GM21576 (cell line): ENCODE measurements around the gene RUSF1.
"Not testable (repeated sequence)": the region's sequence is repeated elsewhere in the genome, so short reads cannot be mapped to it uniquely, and the experiment has no call there.

Experiments
- ATAC-seq: cut with Tn5 transposase; IDR thresholded peaks from one replicate; pipeline ENCODE4 v1.9.1; 2021; ENCODE audit warnings: mild to moderate bottlenecking, moderate library complexity; ENCODE audit not compliant: unreplicated experiment

Gene RUSF1

GRCh38 chr16:31519759-31520431 is 11.7 kb upstream of the RUSF1 start:
- no peak for ATAC-seq

DNA sequence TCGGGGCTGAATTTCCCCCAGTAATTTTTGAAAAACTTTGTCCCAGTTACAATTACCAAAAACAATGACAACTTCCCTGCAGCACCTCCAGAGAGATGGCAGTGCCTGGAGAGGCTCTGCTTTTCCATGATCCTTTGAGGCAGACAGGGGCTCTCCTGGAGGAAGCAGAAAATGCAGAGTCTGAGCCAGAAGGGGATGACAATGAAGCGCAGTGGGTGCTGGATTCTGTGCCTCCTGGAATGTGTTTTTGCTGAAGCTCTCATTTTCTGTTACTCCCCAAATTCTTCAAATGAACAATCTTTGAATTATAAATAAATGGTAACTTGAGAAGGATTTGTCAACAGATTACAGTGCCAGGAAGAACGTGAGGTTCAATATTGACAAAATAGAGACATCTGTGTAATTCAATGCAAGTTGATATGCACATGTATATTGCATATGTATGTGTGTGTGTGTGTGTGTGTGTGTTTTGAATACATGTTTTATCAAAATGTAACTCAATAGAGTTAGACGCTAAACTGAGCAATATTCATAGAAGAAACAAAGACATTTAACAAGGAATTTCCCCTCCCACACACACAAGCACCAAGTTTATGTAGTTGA is 9.7 kb upstream of the RUSF1 start:
- ATAC-seq: no peak

- no peak for ATAC-seq
Observed at GRCh38 chr16:31513884-31514283, 5.7 kb upstream of the RUSF1 start.

- ATAC-seq: no peak
Observed at GRCh38 chr16:31513126-31513525, 4.9 kb upstream of the RUSF1 start.

- no peak for ATAC-seq
Observed at GRCh38 chr16:31508706-31509195, 560 bp upstream of the RUSF1 start.

DNA sequence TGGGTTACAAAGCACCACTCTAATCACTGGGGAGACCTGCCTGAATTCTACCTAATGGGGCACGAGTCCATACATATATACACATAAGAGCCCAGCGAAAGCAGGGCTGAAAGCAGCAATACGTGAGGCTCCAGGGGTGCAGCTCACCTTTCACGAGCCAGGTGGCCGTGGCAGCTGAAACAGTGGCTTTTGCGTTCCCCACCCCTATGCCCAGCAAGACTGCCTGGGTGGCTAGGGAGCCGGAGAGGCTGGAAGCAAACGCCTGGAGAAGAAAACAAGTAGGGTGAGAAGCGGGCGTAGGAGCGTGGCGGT is 618 bp downstream of the RUSF1 start:
- peak; percentile 3 for ATAC-seq

GRCh38 chr16:31505483-31505882 is 2.7 kb downstream of the RUSF1 start:
- peak; percentile 49 for ATAC-seq

GRCh38 chr16:31504159-31504558 is 4.0 kb downstream of the RUSF1 start:
- ATAC-seq: no peak

- not testable (repeated sequence) for ATAC-seq
Observed at GRCh38 chr16:31503555-31503954, 4.6 kb downstream of the RUSF1 start.

DNA sequence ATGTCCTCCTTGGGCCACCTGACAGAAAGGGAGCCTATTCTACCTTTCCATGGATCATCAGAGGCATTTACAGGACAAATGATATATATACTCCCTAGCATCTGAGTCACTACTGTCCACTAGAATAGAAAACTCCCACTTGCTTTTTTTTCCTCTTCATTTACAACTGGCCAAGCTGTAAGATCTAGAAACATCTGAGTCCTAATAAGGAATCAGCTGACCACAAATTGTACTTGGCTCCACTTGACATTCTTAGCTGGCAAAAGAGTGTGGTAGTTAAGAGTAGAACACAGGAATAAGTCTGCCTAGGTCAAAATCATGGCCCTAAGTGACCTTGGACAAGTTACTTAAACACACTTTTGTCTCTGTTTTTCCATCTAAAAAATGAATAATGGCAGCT is 5.2 kb downstream of the RUSF1 start:
- ATAC-seq: no peak

GRCh38 chr16:31501966-31502348 is 6.2 kb downstream of the RUSF1 start:
- no peak for ATAC-seq

DNA sequence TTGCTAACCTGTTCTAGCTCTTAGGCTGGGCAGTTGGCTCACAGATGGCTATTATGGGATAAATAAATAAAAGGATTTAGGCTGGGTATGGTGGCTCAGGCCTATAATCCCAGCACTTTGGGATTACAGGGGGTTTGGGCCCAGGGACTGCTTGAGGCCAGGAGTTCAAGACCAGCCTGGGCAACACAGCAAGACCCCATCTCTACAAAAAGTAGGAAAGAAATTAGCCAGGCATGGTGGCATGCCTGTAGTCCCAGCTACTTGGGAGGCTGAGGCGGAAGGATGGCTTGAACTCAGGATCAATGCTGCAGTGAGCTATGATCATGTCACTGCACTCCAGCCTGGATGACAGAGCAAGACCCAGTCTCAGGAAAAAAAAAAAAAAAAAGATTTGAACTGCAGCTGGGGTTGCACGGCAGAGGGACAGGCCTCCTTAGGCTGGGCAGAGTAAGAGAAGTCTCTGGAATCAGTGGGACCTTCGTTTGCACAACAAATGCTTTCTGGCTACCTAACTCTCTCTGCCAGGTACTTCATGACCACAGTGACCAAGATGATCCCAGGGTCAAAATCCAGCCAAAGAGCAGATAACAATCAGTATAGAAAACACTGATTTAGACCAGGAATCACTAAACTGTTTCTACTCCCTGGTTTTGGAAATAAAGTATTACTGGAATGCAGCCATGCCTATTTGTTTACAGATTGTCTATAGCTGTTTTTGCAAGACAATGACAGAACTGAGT is 6.8 kb downstream of the RUSF1 start:
- ATAC-seq: no peak

DNA sequence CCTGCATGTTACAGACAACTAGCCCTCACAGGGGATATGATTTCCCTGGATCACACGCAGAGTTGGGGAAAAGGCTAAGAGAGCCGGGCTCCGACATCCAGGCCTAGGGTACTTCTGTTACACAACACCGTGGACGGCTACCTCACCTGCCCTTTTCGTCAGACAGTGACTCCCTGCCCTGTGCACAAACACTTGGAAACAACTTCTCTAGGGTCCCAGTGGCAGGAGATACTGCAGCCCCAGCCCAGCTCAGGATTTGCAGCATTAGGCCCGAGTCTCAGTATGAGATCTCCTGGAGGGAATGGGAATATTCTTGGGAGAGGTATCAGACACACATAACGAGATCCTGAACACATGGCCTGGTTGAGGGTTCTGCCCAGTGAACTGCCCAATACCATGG is 8.3 kb downstream of the RUSF1 start:
- ATAC-seq: no peak

- ATAC-seq: no peak
Observed at GRCh38 chr16:31498493-31498892, 9.7 kb downstream of the RUSF1 start.

- ATAC-seq: no peak
Observed at GRCh38 chr16:31496670-31497069, 11.5 kb downstream of the RUSF1 start.

- ATAC-seq: no peak
Observed at GRCh38 chr16:31493506-31494125, 14.6 kb downstream of the RUSF1 start.

GRCh38 chr16:31491778-31492418 is 16.3 kb downstream of the RUSF1 start:
- ATAC-seq: no peak

GRCh38 chr16:31489616-31490584 is 18.3 kb downstream of the RUSF1 start:
- no peak for ATAC-seq

DNA sequence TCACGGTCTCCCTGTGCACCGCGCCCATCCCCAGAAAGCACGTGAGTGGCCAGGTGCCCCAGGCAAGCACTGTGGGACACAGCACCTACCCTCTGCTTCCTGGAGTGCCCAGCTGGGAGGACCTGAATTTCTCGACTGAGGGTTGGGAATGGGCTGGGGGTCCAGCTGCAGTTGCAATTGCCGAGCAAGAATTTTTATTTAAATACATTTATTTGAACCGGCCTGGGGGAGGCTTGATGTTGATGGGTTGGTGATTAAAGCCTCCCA is 19.0 kb downstream of the RUSF1 start:
- no peak for ATAC-seq
